Measurements from ENCODE around the gene BICD1. TPM values are rescaled to one million over a fixed set of nuclear protein-coding genes. Genes with fewer than 3 reads are reported as not detected.

The BICD1 gene
- total RNA-seq, 2 experiments from 2014 or later = 17.8 to 18.7 TPM

GRCh38 chr12:32399370-32400113 lies 292.9 kb downstream of the BICD1 start, which contains the start of gene FGD4:
Gene FGD4 (plus strand): TSS chr12:32399558.
- H3K9me3 Mint-ChIP-seq = no peaks in the 10 kb centered on the region
- DNase-seq (peak; percentile 78), ATAC-seq (ENCODE audit: low read depth) (peak; percentile 96)
- peaks cover 10% of the 10 kb centered on the region for H3K4me1 Mint-ChIP-seq
- peak within 1 kb of the TSS; percentile 81 for H3K27ac Mint-ChIP-seq
- POLR2A ChIA-PET = interaction anchor here (0.6 kb wide), 1 partner anchor 302 kb away, joined by 7 read pairs; no protein-coding TSS in a partner anchor
- H3K36me3 Mint-ChIP-seq = no peaks in the 10 kb centered on the region
- peak within 1 kb of the TSS; percentile 96 for H3K4me3 Mint-ChIP-seq
- H3K27me3 Mint-ChIP-seq = peaks cover 36% of the 10 kb centered on the region

DNA sequence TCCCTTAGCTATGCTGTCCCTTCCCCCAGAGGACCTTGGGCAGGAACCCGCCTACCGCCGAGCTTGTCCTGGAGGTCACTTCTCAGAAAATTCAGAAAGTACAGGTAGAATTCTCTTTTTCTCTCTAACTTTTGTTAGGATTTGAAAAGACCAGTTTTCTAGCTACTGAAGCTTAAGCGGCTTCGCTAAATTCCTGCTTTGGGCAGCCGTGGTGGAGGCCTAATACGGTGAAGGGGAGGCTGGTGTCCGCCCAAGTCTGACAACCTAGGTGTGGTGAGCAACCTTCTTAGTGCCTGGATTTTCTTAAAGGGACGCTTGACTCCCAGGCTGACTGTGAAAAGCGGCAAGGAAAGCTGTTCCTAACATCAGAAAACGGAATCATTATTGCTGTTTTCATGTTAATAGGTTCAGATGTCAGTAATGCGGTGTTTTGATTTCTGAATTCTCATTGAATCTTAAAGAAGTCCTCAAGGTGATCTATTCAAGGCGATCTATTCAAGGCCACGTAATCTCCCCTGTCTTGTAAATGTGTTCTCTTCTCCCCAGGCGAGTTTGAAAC lies 293.5 kb downstream of the BICD1 start:
- no peak for DNase-seq
- Mint-ChIP-seq H3K9me3 (no peaks in the 10 kb centered on the region), H3K36me3 (no peaks in the 10 kb centered on the region), H3K27ac (no peak overlapping the region), H3K4me1 (peaks cover 10% of the 10 kb centered on the region), H3K27me3 (peaks cover 36% of the 10 kb centered on the region), H3K4me3 (peak overlapping the region; percentile 96)
- no peak for ATAC-seq (ENCODE audit: low read depth)
- POLR2A ChIA-PET = no interaction called here

DNA sequence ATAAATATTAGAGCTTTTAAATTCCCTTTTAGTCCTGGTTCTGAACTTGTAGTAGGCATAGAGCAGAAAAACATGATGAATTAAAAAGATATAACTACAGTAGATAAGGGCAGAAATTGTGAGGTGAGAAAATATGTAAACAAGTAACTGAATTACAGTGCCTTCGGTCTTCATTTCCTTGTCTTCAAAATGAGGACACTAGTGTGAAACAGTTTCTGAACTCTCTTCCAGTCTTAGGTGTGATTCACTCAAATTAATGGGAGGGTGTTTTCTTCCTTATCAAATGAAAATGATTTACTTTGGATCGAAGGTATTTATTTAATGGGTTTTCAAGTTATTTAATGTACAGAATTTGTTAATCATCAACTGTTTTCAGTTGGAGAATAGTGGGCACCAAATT lies 294.2 kb downstream of the BICD1 start:
- no peaks in the 10 kb centered on the region for H3K9me3 Mint-ChIP-seq
- no peak for ATAC-seq (ENCODE audit: low read depth)
- no peak for DNase-seq
- H3K4me1 Mint-ChIP-seq = peaks cover 10% of the 10 kb centered on the region
- no peak overlapping the region for H3K4me3 Mint-ChIP-seq
- no peak overlapping the region for H3K27ac Mint-ChIP-seq
- no peaks in the 10 kb centered on the region for H3K36me3 Mint-ChIP-seq
- POLR2A ChIA-PET = interaction anchor here (1.0 kb wide), 1 partner anchor 17 kb away, joined by 3 read pairs; no protein-coding TSS in a partner anchor
- H3K27me3 Mint-ChIP-seq = peaks cover 34% of the 10 kb centered on the region

DNA sequence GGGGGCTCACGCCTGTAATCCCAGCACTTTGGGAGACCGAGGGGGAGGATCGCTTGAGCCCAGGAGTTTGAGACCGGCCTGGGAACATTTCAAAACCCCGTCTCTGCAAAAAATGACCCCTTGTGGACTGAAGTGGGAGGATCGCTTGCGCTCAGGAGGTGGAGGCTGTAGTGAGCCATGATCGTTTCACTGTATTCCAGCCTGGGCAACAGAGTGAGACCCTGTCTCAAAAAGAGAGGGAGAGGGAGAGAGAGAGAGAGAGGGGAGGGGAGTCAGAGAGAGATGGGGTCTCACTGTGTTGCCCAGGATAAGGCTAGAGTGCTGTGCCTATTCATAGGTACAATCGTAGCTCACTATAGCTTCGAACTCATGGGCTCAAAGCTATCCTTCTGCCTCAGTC lies 295.5 kb downstream of the BICD1 start:
- Mint-ChIP-seq H3K4me3 (no peak overlapping the region), H3K27ac (no peak overlapping the region), H3K27me3 (peaks cover 30% of the 10 kb centered on the region), H3K4me1 (peaks cover 10% of the 10 kb centered on the region), H3K9me3 (no peaks in the 10 kb centered on the region), H3K36me3 (no peaks in the 10 kb centered on the region)
- DNase-seq (no peak), ATAC-seq (ENCODE audit: low read depth) (no peak)
- POLR2A ChIA-PET = no interaction called here

GRCh38 chr12:32402946-32403345 lies 296.3 kb downstream of the BICD1 start:
- Mint-ChIP-seq H3K4me3 (no peak overlapping the region), H3K27ac (no peak overlapping the region), H3K36me3 (no peaks in the 10 kb centered on the region), H3K27me3 (peaks cover 25% of the 10 kb centered on the region), H3K4me1 (peaks cover 10% of the 10 kb centered on the region), H3K9me3 (no peaks in the 10 kb centered on the region)
- POLR2A ChIA-PET = no interaction called here
- no peak for DNase-seq
- no peak for ATAC-seq (ENCODE audit: low read depth)

DNA sequence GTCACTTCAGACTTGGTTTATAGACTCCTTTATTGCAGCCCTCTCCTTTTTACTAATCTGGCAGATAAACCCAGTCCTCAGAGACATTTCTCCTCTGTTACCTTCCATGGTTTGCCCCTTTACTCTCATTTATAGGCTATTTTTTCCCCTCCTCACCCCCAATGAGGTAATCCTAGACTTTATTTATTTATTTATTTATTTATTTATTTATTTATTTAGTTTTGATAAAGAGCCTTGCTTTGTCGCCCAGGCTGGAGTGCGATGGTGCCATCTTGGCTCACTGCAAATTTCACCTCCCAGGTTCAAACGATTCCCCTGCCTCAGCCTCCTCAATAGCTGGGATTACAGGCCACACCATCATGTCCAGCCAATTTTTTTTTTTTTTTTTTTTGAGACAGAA lies 301.1 kb downstream of the BICD1 start:
- ATAC-seq (ENCODE audit: low read depth) (no peak), DNase-seq (no peak)
- Mint-ChIP-seq H3K9me3 (no peaks in the 10 kb centered on the region), H3K27ac (no peak overlapping the region), H3K27me3 (peaks cover 7% of the 10 kb centered on the region), H3K36me3 (no peaks in the 10 kb centered on the region), H3K4me1 (peaks cover 2% of the 10 kb centered on the region), H3K4me3 (no peak overlapping the region)
- POLR2A ChIA-PET = no interaction called here

DNA sequence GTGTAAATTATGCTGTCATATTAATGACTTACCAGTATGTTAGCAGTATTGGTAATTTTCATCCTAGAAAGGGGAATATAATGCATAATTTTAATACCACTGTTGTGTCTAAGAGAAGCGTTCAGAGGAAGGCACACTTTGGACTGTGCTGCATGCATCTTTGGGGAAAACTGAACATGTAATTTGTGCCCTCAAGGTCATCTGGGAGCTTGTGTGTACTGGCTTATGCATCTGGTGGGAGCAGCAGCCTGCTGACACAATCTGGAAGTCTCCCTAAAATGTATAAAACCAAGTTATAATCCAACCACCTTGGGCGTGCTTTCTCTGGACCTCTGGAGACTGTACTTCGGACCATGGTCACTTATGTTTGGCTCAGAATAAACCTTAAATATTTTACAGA lies 306.8 kb downstream of the BICD1 start:
- peaks cover 8% of the 10 kb centered on the region for H3K27me3 Mint-ChIP-seq
- no peak overlapping the region for H3K27ac Mint-ChIP-seq
- ATAC-seq (ENCODE audit: low read depth) (no peak), DNase-seq (no peak)
- no peaks in the 10 kb centered on the region for H3K9me3 Mint-ChIP-seq
- H3K36me3 Mint-ChIP-seq = no peaks in the 10 kb centered on the region
- peaks cover 2% of the 10 kb centered on the region for H3K4me1 Mint-ChIP-seq
- H3K4me3 Mint-ChIP-seq = no peak overlapping the region
- POLR2A ChIA-PET = no interaction called here

- Mint-ChIP-seq H3K27me3 (peaks cover 4% of the 10 kb centered on the region), H3K9me3 (no peaks in the 10 kb centered on the region), H3K27ac (no peak overlapping the region), H3K36me3 (no peaks in the 10 kb centered on the region), H3K4me1 (no peaks in the 10 kb centered on the region), H3K4me3 (no peak overlapping the region)
- POLR2A ChIA-PET = no interaction called here
- ATAC-seq (ENCODE audit: low read depth) = no peak
- DNase-seq = no peak
Observed at GRCh38 chr12:32418221-32418620, 311.6 kb downstream of the BICD1 start.

- Mint-ChIP-seq H3K27ac (no peak overlapping the region), H3K36me3 (no peaks in the 10 kb centered on the region), H3K9me3 (peaks cover under 1% of the 10 kb centered on the region), H3K4me1 (no peaks in the 10 kb centered on the region), H3K27me3 (peaks cover 4% of the 10 kb centered on the region), H3K4me3 (no peak overlapping the region)
- POLR2A ChIA-PET = no interaction called here
- ATAC-seq (ENCODE audit: low read depth) (no peak), DNase-seq (no peak)
Observed at GRCh38 chr12:32418903-32419519, 312.4 kb downstream of the BICD1 start.

DNA sequence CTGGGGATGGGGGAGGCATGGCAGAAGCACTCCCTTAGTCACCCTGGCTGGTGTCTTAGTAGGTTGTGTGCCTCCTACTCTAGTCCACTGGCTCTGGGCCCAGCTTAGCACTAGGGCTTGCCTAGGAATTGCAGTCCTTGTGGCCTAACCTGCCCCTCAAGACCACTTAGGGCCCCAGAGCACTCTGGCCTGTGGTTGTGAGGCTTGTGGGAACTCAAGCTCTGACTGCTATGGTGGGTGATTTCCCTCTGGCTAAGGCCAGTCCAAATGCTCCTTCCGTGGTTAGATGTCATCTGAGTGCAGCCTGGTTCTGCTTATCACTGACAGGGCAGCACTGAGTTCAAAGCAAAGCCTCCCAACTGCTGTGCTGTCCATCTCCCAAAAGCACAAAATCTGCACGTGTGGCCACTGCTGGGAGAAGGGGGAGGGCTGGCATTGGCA lies 312.9 kb downstream of the BICD1 start:
- no peak for ATAC-seq (ENCODE audit: low read depth)
- Mint-ChIP-seq H3K4me1 (no peaks in the 10 kb centered on the region), H3K27ac (no peak overlapping the region), H3K9me3 (peaks cover 4% of the 10 kb centered on the region), H3K27me3 (peaks cover 2% of the 10 kb centered on the region), H3K36me3 (peaks cover 2% of the 10 kb centered on the region), H3K4me3 (no peak overlapping the region)
- DNase-seq = no peak
- POLR2A ChIA-PET = no interaction called here

DNA sequence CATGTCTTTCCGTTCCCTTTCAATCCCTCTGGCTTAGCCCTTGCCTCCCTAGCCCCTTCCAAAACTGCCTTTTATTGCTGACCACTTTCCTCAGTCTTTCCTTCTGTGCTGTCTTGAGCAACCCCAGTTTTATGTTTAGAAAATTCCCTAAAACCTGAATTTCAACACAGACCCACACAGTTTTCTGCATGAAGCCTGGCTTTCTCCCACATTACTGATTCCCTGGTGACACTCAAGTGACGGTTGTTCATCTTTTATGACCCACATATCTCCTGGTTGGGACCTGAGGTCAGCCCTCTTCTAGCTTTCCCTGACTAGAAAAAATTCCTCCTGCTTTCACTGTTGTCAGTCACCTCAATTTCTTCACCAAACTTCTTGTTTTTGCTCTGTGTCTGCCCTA lies 313.7 kb downstream of the BICD1 start:
- ATAC-seq (ENCODE audit: low read depth) (no peak), DNase-seq (no peak)
- Mint-ChIP-seq H3K9me3 (peaks cover 4% of the 10 kb centered on the region), H3K36me3 (peaks cover 2% of the 10 kb centered on the region), H3K4me1 (no peaks in the 10 kb centered on the region), H3K4me3 (no peak overlapping the region), H3K27me3 (no peaks in the 10 kb centered on the region), H3K27ac (peak overlapping the region; percentile 39)
- POLR2A ChIA-PET = no interaction called here

DNA sequence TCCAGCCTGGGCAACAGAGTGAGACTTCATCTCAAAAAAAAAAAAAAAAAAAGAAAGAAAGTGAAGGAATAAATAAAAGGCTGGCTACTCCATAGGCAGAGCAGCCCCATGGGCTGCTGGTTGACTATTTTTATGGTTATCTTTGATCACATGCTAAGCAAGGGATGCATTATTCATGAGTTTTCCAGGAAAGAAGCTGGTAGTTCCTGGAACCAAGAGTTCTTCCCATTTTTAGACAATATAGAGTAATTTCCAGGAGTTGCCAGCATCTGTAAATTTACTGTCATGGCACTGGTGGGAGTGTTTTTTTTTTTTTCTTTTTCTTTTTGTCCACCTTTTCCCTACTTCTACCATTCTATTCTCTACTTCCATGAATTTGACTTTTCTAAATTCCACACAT lies 316.9 kb downstream of the BICD1 start:
- H3K27ac Mint-ChIP-seq = no peak overlapping the region
- H3K36me3 Mint-ChIP-seq = peaks cover 4% of the 10 kb centered on the region
- no peaks in the 10 kb centered on the region for H3K4me1 Mint-ChIP-seq
- POLR2A ChIA-PET = no interaction called here
- ATAC-seq (ENCODE audit: low read depth) (no peak), DNase-seq (no peak)
- H3K9me3 Mint-ChIP-seq = peaks cover 22% of the 10 kb centered on the region
- H3K4me3 Mint-ChIP-seq = no peak overlapping the region
- H3K27me3 Mint-ChIP-seq = peaks cover 5% of the 10 kb centered on the region

DNA sequence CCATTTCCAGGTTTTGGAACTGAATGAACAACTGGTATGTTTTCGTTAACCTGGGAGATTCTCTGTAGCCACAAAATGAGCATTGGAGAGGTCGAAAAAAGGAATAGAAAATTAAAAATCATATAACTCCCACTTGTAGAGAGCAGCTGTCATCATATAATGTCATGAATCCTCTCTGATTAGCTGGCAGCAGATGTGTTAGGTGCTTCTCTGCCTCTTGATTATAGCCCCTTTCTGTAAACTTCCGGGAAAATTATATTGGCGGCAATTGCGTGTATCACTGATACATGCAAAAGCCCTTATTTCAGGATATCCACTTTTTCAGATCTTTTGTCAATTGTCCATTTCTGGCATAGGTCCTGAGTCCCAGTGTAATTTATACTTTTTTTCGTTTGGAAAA lies 324.4 kb downstream of the BICD1 start:
- H3K27ac Mint-ChIP-seq = no peak overlapping the region
- peaks cover 20% of the 10 kb centered on the region for H3K9me3 Mint-ChIP-seq
- ATAC-seq (ENCODE audit: low read depth) (no peak), DNase-seq (no peak)
- peaks cover 2% of the 10 kb centered on the region for H3K36me3 Mint-ChIP-seq
- H3K4me3 Mint-ChIP-seq = no peak overlapping the region
- no peaks in the 10 kb centered on the region for H3K4me1 Mint-ChIP-seq
- peaks cover 5% of the 10 kb centered on the region for H3K27me3 Mint-ChIP-seq
- POLR2A ChIA-PET = no interaction called here

Data from activated naive CD8-positive, alpha-beta T cell treated with anti-CD3 and anti-CD28 coated beads, Interleukin-2, amount 10 ng/mL, durations not matched to agents 7 days and 5 days (primary cell).